Measurements from ENCODE around the gene FBXO17. TPM values are rescaled to one million over a fixed set of nuclear protein-coding genes. Genes with fewer than 3 reads are reported as not detected.

The FBXO17 gene
- total and polyA plus RNA-seq, 2 donors (not counting 3 experiments of a cell fraction or from before 2014, with no cell fraction given) = 21.8 to 23.8 TPM

DNA sequence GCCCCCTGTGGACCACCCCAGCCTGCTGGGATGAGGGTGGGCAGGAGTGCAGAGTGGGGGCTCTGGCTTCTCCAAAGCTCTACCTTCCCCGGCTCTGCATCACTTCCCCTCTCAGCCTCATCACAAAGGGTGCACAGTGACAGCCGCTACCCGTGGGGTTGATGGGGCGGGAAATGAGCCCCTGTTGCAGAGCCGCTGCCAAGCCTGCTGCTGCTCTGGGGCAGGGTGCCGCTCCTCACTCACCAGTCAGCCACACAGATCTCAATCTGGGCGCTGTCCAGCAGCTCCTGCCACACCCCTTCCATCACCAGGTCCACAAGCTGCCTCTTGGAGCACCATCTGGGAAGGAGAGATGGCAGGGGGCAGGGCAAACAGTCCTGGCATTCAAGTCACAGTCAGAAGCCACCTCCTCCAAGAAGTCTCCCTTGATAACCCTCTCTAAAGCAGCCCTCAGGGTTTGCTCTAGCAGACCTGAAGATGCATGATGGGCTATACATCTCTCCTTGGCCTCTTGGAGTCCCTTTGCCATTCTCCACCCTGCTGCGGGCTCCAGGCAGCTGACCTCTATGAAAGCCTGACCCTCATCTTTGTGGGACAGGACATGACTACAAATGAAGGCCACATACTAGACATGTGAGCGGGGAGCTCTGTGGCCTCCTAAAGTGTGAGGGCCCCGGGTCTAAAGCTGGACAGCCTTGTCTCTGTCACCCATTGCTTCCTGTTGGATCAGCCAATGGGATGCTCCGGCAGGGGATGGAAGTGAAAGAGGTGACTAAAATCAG is 29.1 kb downstream of the FBXO17 start:
- Histone ChIP-seq H3K79me2 (ENCODE audit: control insufficient read depth, insufficient read depth, low read length) (no peaks in the 10 kb centered on the region), H3K4me1 (ENCODE audit: control insufficient read depth, extremely low read depth, insufficient read depth, low read length) (no peaks in the 10 kb centered on the region), H3K9me1 (replicated peaks; ENCODE audit: control insufficient read depth, extremely low read depth, insufficient read depth, low read length) (no peaks in the 10 kb centered on the region), H2AFZ (ENCODE audit: low read depth, low read length) (no peak overlapping the region), H3K27me3 (ENCODE audit: control insufficient read depth in 2 of 2, insufficient read depth in 2 of 2, low read length in 2 of 2) (no peaks in the 10 kb centered on the region), H3K27ac (ENCODE audit: insufficient read depth, low read depth, low read length) (no peak overlapping the region), H3K9me3 (replicated peaks; ENCODE audit: control insufficient read depth, insufficient read depth, low read length) (no peaks in the 10 kb centered on the region), H3K9ac (replicated peaks; ENCODE audit: extremely low read depth, insufficient read depth, low read length) (no peak overlapping the region), H3K4me3 (replicated peaks in 1 of 3; ENCODE audit: insufficient read depth in 1 of 3, low read depth in 1 of 3, low read length in 3 of 3) (no peak overlapping the region), H3K4me2 (ENCODE audit: insufficient read depth, low read length) (no peak overlapping the region), H3K36me3 (ENCODE audit: control insufficient read depth in 2 of 2, extremely low read depth in 1 of 2, insufficient read depth in 2 of 2, low read length in 2 of 2) (peaks cover 0 to 2% of the 10 kb centered on the region in 2 experiments), H4K20me1 (replicated peaks; ENCODE audit: control insufficient read depth, extremely low read depth, insufficient read depth, low read length) (no peaks in the 10 kb centered on the region)
- intact Hi-C loops (cut with micrococcal nuclease) (no loop called here), dilution Hi-C loops (cut with MboI; ENCODE audit: extremely low pct_ligation_motif_present, low sequenced_read_pairs) (no loop called here)
- ChIA-PET POLR2A (no interaction called here), CTCF (no interaction called here)
- no peak for FAIRE-seq
- BruUV-seq (replicated peaks) = no TSS peak
- DNase-seq (ENCODE audit: low read depth, low spot score) = no peak
- no peak for TF ChIP-seq MYC (IDR thresholded peaks at IDR 0.05; ENCODE audit: low read depth, low read length)
- TF ChIP-seq JUN (IDR thresholded peaks at IDR 0.05; ENCODE audit: borderline replicate concordance, insufficient read depth, insufficient read length, low read depth) = no peak
- no peak for TF ChIP-seq POLR2A (IDR thresholded peaks at IDR 0.05; ENCODE audit: low read depth, low read length)
- no peak for TF ChIP-seq POLR2AphosphoS5 (IDR thresholded peaks at IDR 0.05; ENCODE audit: insufficient read depth, low read depth, low read length)
- TF ChIP-seq, protein P1, sequence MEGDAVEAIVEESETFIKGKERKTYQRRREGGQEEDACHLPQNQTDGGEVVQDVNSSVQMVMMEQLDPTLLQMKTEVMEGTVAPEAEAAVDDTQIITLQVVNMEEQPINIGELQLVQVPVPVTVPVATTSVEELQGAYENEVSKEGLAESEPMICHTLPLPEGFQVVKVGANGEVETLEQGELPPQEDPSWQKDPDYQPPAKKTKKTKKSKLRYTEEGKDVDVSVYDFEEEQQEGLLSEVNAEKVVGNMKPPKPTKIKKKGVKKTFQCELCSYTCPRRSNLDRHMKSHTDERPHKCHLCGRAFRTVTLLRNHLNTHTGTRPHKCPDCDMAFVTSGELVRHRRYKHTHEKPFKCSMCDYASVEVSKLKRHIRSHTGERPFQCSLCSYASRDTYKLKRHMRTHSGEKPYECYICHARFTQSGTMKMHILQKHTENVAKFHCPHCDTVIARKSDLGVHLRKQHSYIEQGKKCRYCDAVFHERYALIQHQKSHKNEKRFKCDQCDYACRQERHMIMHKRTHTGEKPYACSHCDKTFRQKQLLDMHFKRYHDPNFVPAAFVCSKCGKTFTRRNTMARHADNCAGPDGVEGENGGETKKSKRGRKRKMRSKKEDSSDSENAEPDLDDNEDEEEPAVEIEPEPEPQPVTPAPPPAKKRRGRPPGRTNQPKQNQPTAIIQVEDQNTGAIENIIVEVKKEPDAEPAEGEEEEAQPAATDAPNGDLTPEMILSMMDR (IDR thresholded peaks at IDR 0.05; ENCODE audit: extremely low read depth in 1 of 2, insufficient read depth in 1 of 2, low read depth in 1 of 2, low read length in 2 of 2) = no peak
- TF ChIP-seq FOS (IDR thresholded peaks at IDR 0.05; ENCODE audit: borderline replicate concordance, insufficient read depth, low read length) = no peak
- TF ChIP-seq GATA2 (IDR thresholded peaks at IDR 0.05; ENCODE audit: insufficient read depth, insufficient read length, low read depth, low read length) = no peak
- TF ChIP-seq EZH2 (IDR thresholded peaks at IDR 0.05; ENCODE audit: borderline replicate concordance, low read depth, low read length, severe bottlenecking) = no peak

Data from endothelial cell of umbilical vein (primary cell).